Neural cell (in vitro differentiated cells): ENCODE results near the gene PYDC1.

Experiments used
- EP300 ChIP-seq: fragments of 450-650 bp; conservative IDR thresholded peaks from 2 replicates; pipeline ENCODE4 v1.6.1; 2014; ENCODE audit warnings: antibody characterized with exemption, mild to moderate bottlenecking, moderate library complexity; ENCODE audit not compliant: poor library complexity, severe bottlenecking
- EZH2 ChIP-seq: fragments of 200-600, 300-800 bp; shearing (Covaris generic), sonication (generic); IDR thresholded peaks from 2 replicates; pipeline ENCODE4 v1.6.1; 2014; ENCODE audit warnings: antibody characterized with exemption, low read length, borderline replicate concordance, mild to moderate bottlenecking; ENCODE audit not compliant: insufficient read depth, poor library complexity, severe bottlenecking
- MXI1 ChIP-seq: fragments of 450-650 bp; conservative IDR thresholded peaks from 2 replicates; pipeline ENCODE4 v1.6.1; 2014; ENCODE audit warnings: antibody characterized with exemption, mild to moderate bottlenecking; ENCODE audit not compliant: poor library complexity, severe bottlenecking
- RAD21 ChIP-seq: fragments of 450-650 bp; conservative IDR thresholded peaks from 2 replicates; pipeline ENCODE4 v1.6.1; 2014; ENCODE audit warnings: antibody characterized with exemption, mild to moderate bottlenecking, moderate library complexity
- TF ChIP-seq, protein P1 (sequence below): IDR thresholded peaks from 2 replicates; pipeline ENCODE4 v1.6.1; 2012; ENCODE audit warnings: borderline replicate concordance
- TF ChIP-seq, protein P2 (sequence below): fragments of 450-650 bp; IDR thresholded peaks from 2 replicates; pipeline ENCODE4 v1.5.1; 2014; ENCODE audit warnings: antibody characterized with exemption, mild to moderate bottlenecking, moderate library complexity; ENCODE audit not compliant: poor library complexity, severe bottlenecking

GRCh38 chr16:31224092-31224955 lies 7.4 kb upstream of the PYDC1 start:
- no peak for TF ChIP-seq RAD21
- TF ChIP-seq, protein P1, sequence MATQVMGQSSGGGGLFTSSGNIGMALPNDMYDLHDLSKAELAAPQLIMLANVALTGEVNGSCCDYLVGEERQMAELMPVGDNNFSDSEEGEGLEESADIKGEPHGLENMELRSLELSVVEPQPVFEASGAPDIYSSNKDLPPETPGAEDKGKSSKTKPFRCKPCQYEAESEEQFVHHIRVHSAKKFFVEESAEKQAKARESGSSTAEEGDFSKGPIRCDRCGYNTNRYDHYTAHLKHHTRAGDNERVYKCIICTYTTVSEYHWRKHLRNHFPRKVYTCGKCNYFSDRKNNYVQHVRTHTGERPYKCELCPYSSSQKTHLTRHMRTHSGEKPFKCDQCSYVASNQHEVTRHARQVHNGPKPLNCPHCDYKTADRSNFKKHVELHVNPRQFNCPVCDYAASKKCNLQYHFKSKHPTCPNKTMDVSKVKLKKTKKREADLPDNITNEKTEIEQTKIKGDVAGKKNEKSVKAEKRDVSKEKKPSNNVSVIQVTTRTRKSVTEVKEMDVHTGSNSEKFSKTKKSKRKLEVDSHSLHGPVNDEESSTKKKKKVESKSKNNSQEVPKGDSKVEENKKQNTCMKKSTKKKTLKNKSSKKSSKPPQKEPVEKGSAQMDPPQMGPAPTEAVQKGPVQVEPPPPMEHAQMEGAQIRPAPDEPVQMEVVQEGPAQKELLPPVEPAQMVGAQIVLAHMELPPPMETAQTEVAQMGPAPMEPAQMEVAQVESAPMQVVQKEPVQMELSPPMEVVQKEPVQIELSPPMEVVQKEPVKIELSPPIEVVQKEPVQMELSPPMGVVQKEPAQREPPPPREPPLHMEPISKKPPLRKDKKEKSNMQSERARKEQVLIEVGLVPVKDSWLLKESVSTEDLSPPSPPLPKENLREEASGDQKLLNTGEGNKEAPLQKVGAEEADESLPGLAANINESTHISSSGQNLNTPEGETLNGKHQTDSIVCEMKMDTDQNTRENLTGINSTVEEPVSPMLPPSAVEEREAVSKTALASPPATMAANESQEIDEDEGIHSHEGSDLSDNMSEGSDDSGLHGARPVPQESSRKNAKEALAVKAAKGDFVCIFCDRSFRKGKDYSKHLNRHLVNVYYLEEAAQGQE: no peak
- TF ChIP-seq, protein P2, sequence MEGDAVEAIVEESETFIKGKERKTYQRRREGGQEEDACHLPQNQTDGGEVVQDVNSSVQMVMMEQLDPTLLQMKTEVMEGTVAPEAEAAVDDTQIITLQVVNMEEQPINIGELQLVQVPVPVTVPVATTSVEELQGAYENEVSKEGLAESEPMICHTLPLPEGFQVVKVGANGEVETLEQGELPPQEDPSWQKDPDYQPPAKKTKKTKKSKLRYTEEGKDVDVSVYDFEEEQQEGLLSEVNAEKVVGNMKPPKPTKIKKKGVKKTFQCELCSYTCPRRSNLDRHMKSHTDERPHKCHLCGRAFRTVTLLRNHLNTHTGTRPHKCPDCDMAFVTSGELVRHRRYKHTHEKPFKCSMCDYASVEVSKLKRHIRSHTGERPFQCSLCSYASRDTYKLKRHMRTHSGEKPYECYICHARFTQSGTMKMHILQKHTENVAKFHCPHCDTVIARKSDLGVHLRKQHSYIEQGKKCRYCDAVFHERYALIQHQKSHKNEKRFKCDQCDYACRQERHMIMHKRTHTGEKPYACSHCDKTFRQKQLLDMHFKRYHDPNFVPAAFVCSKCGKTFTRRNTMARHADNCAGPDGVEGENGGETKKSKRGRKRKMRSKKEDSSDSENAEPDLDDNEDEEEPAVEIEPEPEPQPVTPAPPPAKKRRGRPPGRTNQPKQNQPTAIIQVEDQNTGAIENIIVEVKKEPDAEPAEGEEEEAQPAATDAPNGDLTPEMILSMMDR: no peak
- TF ChIP-seq MXI1: no peak
- TF ChIP-seq EP300: no peak
- no peak for TF ChIP-seq EZH2
